Glutamatergic neuron (in vitro differentiated cells): ENCODE measurements around the gene BPGM. TPM values are rescaled to one million over a fixed set of nuclear protein-coding genes. Genes with fewer than 3 reads are reported as not detected.

Experiments used
- DNase-seq: peaks from one replicate; pipeline ENCODE4 v3.0.0; 2022
- H3K27ac Mint-ChIP-seq: one replicate; pipeline ENCODE4 v1.8.0; 2020; ENCODE audit warnings: mild to moderate bottlenecking, mixed read lengths, inconsistent platforms; ENCODE audit not compliant: unreplicated experiment
- H3K27me3 Mint-ChIP-seq: one replicate; pipeline ENCODE4 v1.8.0; 2020; ENCODE audit warnings: mild to moderate bottlenecking, moderate library complexity, mixed read lengths, inconsistent platforms; ENCODE audit not compliant: unreplicated experiment
- H3K36me3 Mint-ChIP-seq: one replicate; pipeline ENCODE4 v1.8.0; 2020; ENCODE audit warnings: mild to moderate bottlenecking, mixed read lengths, inconsistent platforms; ENCODE audit not compliant: unreplicated experiment
- H3K4me1 Mint-ChIP-seq: one replicate; pipeline ENCODE4 v1.8.0; 2020; ENCODE audit warnings: mild to moderate bottlenecking, low read depth, mixed read lengths, inconsistent platforms; ENCODE audit not compliant: unreplicated experiment
- H3K4me3 Mint-ChIP-seq: one replicate; pipeline ENCODE4 v1.8.0; 2020; ENCODE audit warnings: mild to moderate bottlenecking, mixed read lengths, inconsistent platforms; ENCODE audit not compliant: unreplicated experiment
- H3K9me3 Mint-ChIP-seq: one replicate; pipeline ENCODE4 v1.8.0; 2020; ENCODE audit warnings: mild to moderate bottlenecking, moderate library complexity, mixed read lengths, inconsistent platforms; ENCODE audit not compliant: unreplicated experiment
- CTCF ChIP-seq: fragments of 200-600 bp; sonication (generic); IDR thresholded peaks from one replicate; pipeline ENCODE4 v1.5.0; 2021; ENCODE audit not compliant: partially characterized antibody, unreplicated experiment
- total RNA-seq: library from RNA; stranded (reverse); fragmentation: NEBNext Ultra II Directional; extraction: Animal tissue kit (Norgen Biotek cat#: 25700); gene quantifications from one replicate; pipeline ENCODE4 v1.2.1, GENCODE V29; 2021; ENCODE audit not compliant: unreplicated experiment

BPGM gene
- total RNA-seq, 1 donor from 2014 or later: 24.2 TPM

GRCh38 chr7:134616611-134617010 is 30.0 kb upstream of the BPGM start:
- Mint-ChIP-seq H3K4me1 (peaks cover 4% of the 10 kb centered on the region), H3K27ac (no peak overlapping the region), H3K4me3 (no peak overlapping the region), H3K9me3 (no peaks in the 10 kb centered on the region), H3K36me3 (no peaks in the 10 kb centered on the region), H3K27me3 (no peaks in the 10 kb centered on the region)
- no peak for DNase-seq
- TF ChIP-seq CTCF: no peak

GRCh38 chr7:134618756-134619530 is 27.7 kb upstream of the BPGM start:
- no peaks in the 10 kb centered on the region for H3K27me3 Mint-ChIP-seq
- peaks cover 4% of the 10 kb centered on the region for H3K4me1 Mint-ChIP-seq
- no peak overlapping the region for H3K27ac Mint-ChIP-seq
- no peak for DNase-seq
- H3K4me3 Mint-ChIP-seq: no peak overlapping the region
- no peaks in the 10 kb centered on the region for H3K9me3 Mint-ChIP-seq
- no peaks in the 10 kb centered on the region for H3K36me3 Mint-ChIP-seq
- no peak for TF ChIP-seq CTCF

GRCh38 chr7:134619627-134620331 is 26.9 kb upstream of the BPGM start:
- Mint-ChIP-seq H3K27me3 (no peaks in the 10 kb centered on the region), H3K36me3 (no peaks in the 10 kb centered on the region), H3K27ac (no peak overlapping the region), H3K4me1 (peaks cover 4% of the 10 kb centered on the region), H3K9me3 (no peaks in the 10 kb centered on the region), H3K4me3 (no peak overlapping the region)
- TF ChIP-seq CTCF: no peak
- no peak for DNase-seq

GRCh38 chr7:134622303-134622995 is 24.2 kb upstream of the BPGM start:
- Mint-ChIP-seq H3K4me1 (peaks cover 4% of the 10 kb centered on the region), H3K27me3 (no peaks in the 10 kb centered on the region), H3K4me3 (no peak overlapping the region), H3K9me3 (no peaks in the 10 kb centered on the region), H3K27ac (no peak overlapping the region), H3K36me3 (no peaks in the 10 kb centered on the region)
- no peak for DNase-seq
- no peak for TF ChIP-seq CTCF
